HG03280 (cell line): Measurements from ENCODE around the gene MISP.

Experiments used
- ATAC-seq: cut with Tn5 transposase; IDR thresholded peaks from one replicate; pipeline ENCODE4 v1.9.1; 2021; ENCODE audit warnings: mild to moderate bottlenecking, moderate library complexity; ENCODE audit not compliant: unreplicated experiment

MISP gene

GRCh38 chr19:772063-772462, 21.2 kb downstream of the MISP start:
- no peak for ATAC-seq

- ATAC-seq: no peak
Observed at GRCh38 chr19:772730-773436, 22.0 kb downstream of the MISP start.

- ATAC-seq: no peak
Observed at GRCh38 chr19:776549-776948, 25.6 kb downstream of the MISP start.

- no peak for ATAC-seq
Observed at GRCh38 chr19:778910-779653, 28.2 kb downstream of the MISP start.

- ATAC-seq: no peak
Observed at GRCh38 chr19:780935-781334, 30.0 kb downstream of the MISP start.

- ATAC-seq: no peak
Observed at GRCh38 chr19:781800-782184, 30.9 kb downstream of the MISP start.

GRCh38 chr19:782185-782877, 31.4 kb downstream of the MISP start:
- no peak for ATAC-seq

- ATAC-seq: no peak
Observed at GRCh38 chr19:782878-783668, 32.2 kb downstream of the MISP start.

- no peak for ATAC-seq
Observed at GRCh38 chr19:784541-784940, 33.6 kb downstream of the MISP start.

GRCh38 chr19:787536-787935, 36.6 kb downstream of the MISP start:
- no peak for ATAC-seq

- ATAC-seq: no peak
Observed at GRCh38 chr19:788686-788982, 37.7 kb downstream of the MISP start.

- ATAC-seq: no peak
Observed at GRCh38 chr19:788983-789700, 38.2 kb downstream of the MISP start.

- no peak for ATAC-seq
Observed at GRCh38 chr19:789701-790060, 38.8 kb downstream of the MISP start.

GRCh38 chr19:791007-791566, 40.2 kb downstream of the MISP start:
- no peak for ATAC-seq

- no peak for ATAC-seq
Observed at GRCh38 chr19:791567-792305, 40.8 kb downstream of the MISP start.

GRCh38 chr19:792306-792885, 41.5 kb downstream of the MISP start:
- no peak for ATAC-seq

- ATAC-seq: no peak
Observed at GRCh38 chr19:793806-794205, 42.9 kb downstream of the MISP start.

- ATAC-seq: no peak
Observed at GRCh38 chr19:795073-795611, 44.2 kb downstream of the MISP start.
